Measurements from ENCODE around the gene RAD51B.
A peak's percentile ranks its signal among the peaks of the same experiment; 100 is the strongest.

RAD51B gene

DNA sequence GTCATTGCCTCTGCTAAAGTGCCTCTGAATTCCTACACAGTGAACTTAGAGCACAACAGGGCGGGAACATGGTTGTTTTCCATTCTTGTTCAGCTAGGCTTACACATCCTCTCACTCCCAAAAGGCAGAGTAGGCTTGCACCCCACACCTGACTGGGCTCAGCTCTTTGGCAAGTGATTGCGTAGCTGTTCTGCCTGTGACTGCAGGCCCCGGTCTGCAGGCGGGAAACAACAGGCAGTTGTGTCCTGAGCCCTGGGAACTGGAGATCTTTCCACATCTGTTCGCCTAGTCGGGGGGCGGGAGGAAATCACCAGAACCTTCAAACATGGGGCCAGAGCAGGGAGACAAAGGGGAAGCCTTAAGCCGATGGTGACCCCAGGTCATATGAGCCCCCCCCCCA lies 698.6 kb downstream of the RAD51B start:
- no peak overlapping the region for H3K4me3 ChIP-seq (replicated peaks; ENCODE audit: low read depth, low read length)
- no peak for DNase-seq (ENCODE audit: low read depth)
- TF ChIP-seq, protein P1, sequence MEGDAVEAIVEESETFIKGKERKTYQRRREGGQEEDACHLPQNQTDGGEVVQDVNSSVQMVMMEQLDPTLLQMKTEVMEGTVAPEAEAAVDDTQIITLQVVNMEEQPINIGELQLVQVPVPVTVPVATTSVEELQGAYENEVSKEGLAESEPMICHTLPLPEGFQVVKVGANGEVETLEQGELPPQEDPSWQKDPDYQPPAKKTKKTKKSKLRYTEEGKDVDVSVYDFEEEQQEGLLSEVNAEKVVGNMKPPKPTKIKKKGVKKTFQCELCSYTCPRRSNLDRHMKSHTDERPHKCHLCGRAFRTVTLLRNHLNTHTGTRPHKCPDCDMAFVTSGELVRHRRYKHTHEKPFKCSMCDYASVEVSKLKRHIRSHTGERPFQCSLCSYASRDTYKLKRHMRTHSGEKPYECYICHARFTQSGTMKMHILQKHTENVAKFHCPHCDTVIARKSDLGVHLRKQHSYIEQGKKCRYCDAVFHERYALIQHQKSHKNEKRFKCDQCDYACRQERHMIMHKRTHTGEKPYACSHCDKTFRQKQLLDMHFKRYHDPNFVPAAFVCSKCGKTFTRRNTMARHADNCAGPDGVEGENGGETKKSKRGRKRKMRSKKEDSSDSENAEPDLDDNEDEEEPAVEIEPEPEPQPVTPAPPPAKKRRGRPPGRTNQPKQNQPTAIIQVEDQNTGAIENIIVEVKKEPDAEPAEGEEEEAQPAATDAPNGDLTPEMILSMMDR (IDR thresholded peaks at IDR 0.05; ENCODE audit: low read length, missing control alignments) = no peak

DNA sequence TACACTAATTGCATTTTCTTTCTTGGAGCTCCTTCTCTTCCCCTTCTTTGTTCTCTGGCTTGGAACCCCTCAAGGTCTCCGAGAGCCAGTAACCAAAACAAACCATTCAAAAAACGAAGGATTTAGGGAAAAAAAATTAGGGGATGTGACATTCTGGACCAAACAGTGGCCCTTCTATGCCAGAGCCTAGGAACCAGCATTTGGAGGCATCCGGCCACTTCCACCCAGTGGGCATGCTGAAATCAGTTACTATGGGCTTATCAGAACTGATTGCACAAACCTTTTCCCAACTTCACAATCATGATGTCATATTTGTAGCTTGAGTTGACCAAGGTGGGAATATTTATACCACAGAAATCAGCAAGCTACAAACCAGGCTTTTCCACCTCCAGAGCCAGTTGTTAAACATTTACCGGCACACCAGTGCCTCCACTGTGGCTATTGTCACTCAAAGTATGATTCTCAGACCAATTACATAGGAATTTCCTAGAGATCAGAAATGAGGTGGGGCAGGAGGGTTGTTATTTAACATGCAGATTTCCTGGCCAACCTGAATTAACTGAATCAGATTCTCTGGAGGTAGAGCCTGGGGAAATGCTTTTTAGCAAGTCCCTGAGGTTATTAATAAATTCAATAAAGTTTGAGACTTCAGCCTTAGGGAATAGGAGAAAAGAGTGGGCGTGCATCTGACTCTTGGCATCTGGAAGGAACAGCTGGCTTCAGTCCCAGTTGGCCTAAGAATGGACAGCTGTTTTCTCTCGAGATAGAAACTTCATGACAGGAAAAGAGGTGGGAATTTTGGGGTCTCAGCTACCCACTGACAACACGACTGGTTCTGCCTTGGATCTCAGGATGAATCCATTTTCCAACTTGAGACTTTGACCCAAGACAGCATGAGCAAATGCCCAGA lies 699.4 kb downstream of the RAD51B start:
- TF ChIP-seq, protein P1 (IDR thresholded peaks at IDR 0.05; ENCODE audit: low read length, missing control alignments) = no peak
- H3K4me3 ChIP-seq (replicated peaks; ENCODE audit: low read depth, low read length) = no peak overlapping the region
- peak; percentile 86 for DNase-seq (ENCODE audit: low read depth)

DNA sequence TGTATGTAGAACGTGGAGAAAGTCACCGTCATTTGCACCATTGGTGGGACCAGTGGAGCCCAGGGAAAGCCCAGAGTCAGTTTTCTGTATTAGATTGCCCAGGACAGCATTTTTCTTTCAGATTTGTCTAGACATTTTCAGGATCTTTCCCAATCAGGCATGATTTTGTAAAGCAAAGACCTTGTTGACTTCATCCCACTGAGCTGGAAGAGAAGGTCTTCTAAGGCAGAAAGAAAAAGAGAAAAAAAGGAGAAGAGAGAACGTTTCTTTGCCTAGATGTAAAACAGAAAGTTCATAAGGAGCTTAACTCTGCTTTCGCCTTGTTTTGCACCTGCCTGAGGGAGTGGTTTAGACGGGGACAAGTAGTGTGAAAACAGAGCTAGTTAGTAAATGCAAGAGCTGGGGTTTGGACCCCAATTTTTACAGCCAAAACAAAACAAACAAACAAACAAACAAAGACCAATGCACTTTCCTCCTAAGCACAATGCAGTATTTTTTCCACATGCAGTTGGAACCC lies 700.1 kb downstream of the RAD51B start:
- TF ChIP-seq, protein P1 (IDR thresholded peaks at IDR 0.05; ENCODE audit: low read length, missing control alignments) = no peak
- no peak overlapping the region for H3K4me3 ChIP-seq (replicated peaks; ENCODE audit: low read depth, low read length)
- no peak for DNase-seq (ENCODE audit: low read depth)

DNA sequence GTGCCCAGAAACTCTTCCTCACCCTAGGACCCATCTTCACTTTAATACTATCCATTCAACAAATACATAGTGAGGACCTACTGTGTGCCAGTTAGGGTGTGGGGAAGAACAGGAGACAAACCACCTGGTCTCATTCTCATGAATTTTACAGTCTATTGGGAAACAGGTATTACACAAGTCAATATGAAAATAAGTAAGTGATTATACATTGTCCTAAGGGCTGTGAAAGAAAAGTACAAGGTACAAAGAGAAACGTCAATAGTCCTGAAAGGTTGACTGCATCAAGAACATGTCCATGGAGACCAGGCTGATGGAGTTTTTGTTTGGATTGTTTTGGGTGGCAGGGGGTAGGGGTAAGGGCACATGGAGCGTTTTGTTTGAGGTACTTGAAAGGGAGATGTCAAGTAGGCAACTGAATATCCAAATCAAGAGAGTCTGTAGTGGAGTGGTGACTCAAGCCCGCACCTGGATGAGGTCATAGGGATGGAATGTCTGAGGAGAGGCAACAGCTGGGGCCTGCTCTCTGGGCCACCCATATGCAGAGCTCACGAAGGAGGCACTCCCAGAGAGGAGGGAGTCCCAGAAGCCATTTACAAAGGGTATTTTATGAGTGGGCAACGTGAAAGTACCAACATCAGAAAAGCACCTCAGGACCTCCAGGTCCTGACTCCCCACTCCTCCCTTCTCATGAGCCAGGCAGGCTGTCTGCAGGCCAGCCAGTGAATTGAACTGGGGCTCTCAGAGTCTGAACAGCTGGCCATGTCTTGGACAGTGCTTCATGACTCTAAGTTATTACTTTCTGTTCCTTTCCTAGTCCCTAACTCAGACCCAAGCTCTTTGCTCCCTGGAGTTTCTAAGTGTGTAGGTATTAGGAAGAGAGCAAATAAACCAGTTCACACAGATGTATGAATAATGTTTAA lies 701.3 kb downstream of the RAD51B start:
- H3K4me3 ChIP-seq (replicated peaks; ENCODE audit: low read depth, low read length) = no peak overlapping the region
- TF ChIP-seq, protein P1 (IDR thresholded peaks at IDR 0.05; ENCODE audit: low read length, missing control alignments) = no peak
- no peak for DNase-seq (ENCODE audit: low read depth)

DNA sequence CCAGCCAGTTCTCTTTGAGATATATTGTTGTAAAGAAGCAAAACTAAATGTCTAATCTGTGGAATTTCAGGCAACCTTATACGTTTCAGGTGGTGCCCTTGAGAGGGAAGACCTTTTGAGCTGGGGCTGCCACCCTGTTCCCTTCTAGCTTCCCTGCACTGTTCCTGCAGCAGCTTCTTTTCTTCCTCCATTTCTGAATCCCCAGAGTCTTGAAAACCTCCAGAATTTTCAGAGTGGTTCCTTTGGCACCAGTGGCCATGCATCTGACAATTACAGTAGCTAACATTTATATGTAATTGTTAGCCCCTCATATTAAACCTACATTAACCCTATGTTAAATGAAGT lies 702.0 kb downstream of the RAD51B start:
- no peak for DNase-seq (ENCODE audit: low read depth)
- H3K4me3 ChIP-seq (replicated peaks; ENCODE audit: low read depth, low read length) = no peak overlapping the region
- TF ChIP-seq, protein P1 (IDR thresholded peaks at IDR 0.05; ENCODE audit: low read length, missing control alignments) = no peak

DNA sequence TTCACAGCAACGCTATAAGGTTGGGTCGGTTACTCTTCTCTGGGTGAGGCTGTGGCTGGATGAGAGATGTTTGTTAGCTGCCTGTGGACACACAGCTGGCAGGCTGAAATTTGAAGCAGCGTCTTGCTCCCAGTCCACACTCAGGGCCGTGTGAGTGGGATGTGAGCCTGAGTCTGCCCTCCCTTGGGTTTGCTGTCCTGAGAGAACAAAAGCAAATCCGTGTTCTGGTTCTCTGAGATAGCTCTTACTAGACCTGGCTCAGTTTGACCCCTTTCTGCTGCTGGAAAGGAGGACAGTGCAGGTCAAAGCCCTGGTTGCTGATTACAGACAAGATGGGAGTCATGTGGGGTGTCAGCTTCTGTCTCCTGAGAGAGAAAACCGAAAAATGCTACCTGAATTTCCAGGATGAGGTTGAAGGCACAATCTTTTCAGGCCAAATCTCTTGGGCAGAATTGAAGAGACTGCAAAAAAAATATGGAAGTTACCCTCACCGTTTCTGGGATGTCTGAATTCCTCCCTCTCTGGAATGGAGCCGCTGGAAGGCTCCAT lies 702.5 kb downstream of the RAD51B start:
- TF ChIP-seq, protein P1 (IDR thresholded peaks at IDR 0.05; ENCODE audit: low read length, missing control alignments) = no peak
- DNase-seq (ENCODE audit: low read depth) = no peak
- no peak overlapping the region for H3K4me3 ChIP-seq (replicated peaks; ENCODE audit: low read depth, low read length)
